HepG2 (cell line): ENCODE measurements around the gene LIM2. TPM values are rescaled to one million over a fixed set of nuclear protein-coding genes. Genes with fewer than 3 reads are reported as not detected.
A peak's percentile ranks its signal among the peaks of the same experiment; 100 is the strongest.

Experiments
- DMAP1 ChIP-seq: IDR thresholded peaks from 2 replicates; pipeline ENCODE4 v1.6.1; 2016
- HNRNPH1 ChIP-seq: fragments of 200-400 bp; formaldehyde crosslinking; optimal IDR thresholded peaks from 2 replicates; pipeline ENCODE3; 2017; ENCODE audit warnings: mild to moderate bottlenecking, low read depth, low read length
- IRX3 ChIP-seq: sonication (generic); formaldehyde crosslinking; IDR thresholded peaks from 2 replicates; pipeline ENCODE4 v1.8.1; 2023; ENCODE audit warnings: mild to moderate bottlenecking, low read depth, missing genetic modification reagents, borderline replicate concordance
- KDM1A ChIP-seq: IDR thresholded peaks from 2 replicates; pipeline ENCODE4 v1.6.1; 2016; ENCODE audit warnings: missing compliant biosample characterization
- NFIB ChIP-seq: sonication (generic); formaldehyde crosslinking; IDR thresholded peaks from 2 replicates; pipeline ENCODE4 v1.9.0; 2021; ENCODE audit warnings: missing genetic modification reagents, mild to moderate bottlenecking, borderline replicate concordance
- POLR2G ChIP-seq: fragments of 200-400 bp; formaldehyde crosslinking; IDR thresholded peaks from 2 replicates; pipeline ENCODE4 v1.6.1; 2018; ENCODE audit warnings: mild to moderate bottlenecking, low read depth, low read length, moderate library complexity
- RBM22 ChIP-seq: fragments of 200-400 bp; formaldehyde crosslinking; optimal IDR thresholded peaks from 2 replicates; pipeline ENCODE3; 2017; ENCODE audit warnings: mild to moderate bottlenecking, low read length, moderate library complexity
- TCF12 ChIP-seq, 2 experiments: fragments of 450-650 bp in 1 of 2; sonication (generic) in 1 of 2; formaldehyde crosslinking in 1 of 2; IDR thresholded peaks; 2 replicates each; pipeline versions ENCODE4 v1.6.1 to v1.8.0; 2017 to 2022; ENCODE audit warnings: antibody characterized with exemption in 1 of 2, mild to moderate bottlenecking in 1 of 2, missing genetic modification reagents in 1 of 2, moderate library complexity in 1 of 2
- ZFP36 ChIP-seq: fragments of 150-350 bp; IDR thresholded peaks from 2 replicates; pipeline ENCODE4 v1.6.1; 2018; ENCODE audit warnings: borderline replicate concordance, low read length, low read depth; ENCODE audit not compliant: partially characterized antibody
- ZNF605 ChIP-seq: sonication (generic); formaldehyde crosslinking; IDR thresholded peaks from 2 replicates; pipeline ENCODE4 v1.8.0; 2022; ENCODE audit warnings: mild to moderate bottlenecking, missing genetic modification reagents
- ZNF629 ChIP-seq: sonication (generic); formaldehyde crosslinking; conservative IDR thresholded peaks from 2 replicates; pipeline ENCODE4 v1.5.0; 2020; ENCODE audit warnings: missing genetic modification reagents
- ZNF652 ChIP-seq: IDR thresholded peaks from 2 replicates; pipeline ENCODE4 v1.6.1; 2016; ENCODE audit warnings: low read depth, borderline replicate concordance
- ZNF766 ChIP-seq: sonication (generic); formaldehyde crosslinking; IDR thresholded peaks from 2 replicates; pipeline ENCODE4 v1.5.0; 2020; ENCODE audit warnings: missing genetic modification reagents, borderline replicate concordance
- ZNF768 ChIP-seq: sonication (generic); formaldehyde crosslinking; IDR thresholded peaks from 2 replicates; pipeline ENCODE4 v1.4.0; 2020; ENCODE audit warnings: missing genetic modification reagents
- ZNF780A ChIP-seq: sonication (generic); formaldehyde crosslinking; IDR thresholded peaks from 2 replicates; pipeline ENCODE4 v1.8.0; 2022; ENCODE audit warnings: mild to moderate bottlenecking, missing genetic modification reagents, moderate library complexity
- polyA plus RNA-seq, 8 experiments: library from polyadenylated mRNA; depleted of rRNA in 3 of 8; stranded (reverse) in 7 of 8; unstranded in 1 of 8; fragments of >200 nt; fragmentation: Illumina TruSeq in 4 of 8; extraction: Trizol in 4 of 8; gene quantifications; 2 replicates each; pipeline versions ENCODE4 v1.2.1 to v1.2.3, GENCODE V29; 2011 to 2016; ENCODE audit warnings: low read depth in 4 of 8, missing spikeins in 1 of 8, mixed read lengths in 1 of 8; ENCODE audit not compliant: insufficient read depth in 1 of 8
- total RNA-seq, 5 experiments: library from RNA; depleted of rRNA; stranded (reverse); fragments of >200 nt; fragmentation: Illumina TruSeq; extraction: Trizol; gene quantifications; 2 replicates each; pipeline ENCODE4 v1.2.3, GENCODE V29; 2016; ENCODE audit warnings: low read depth in 1 of 5
- TF ChIP-seq, protein P1 (sequence below): sonication (generic); formaldehyde crosslinking; IDR thresholded peaks from 2 replicates; pipeline ENCODE4 v1.8.1; 2023; ENCODE audit warnings: mild to moderate bottlenecking, missing genetic modification reagents, borderline replicate concordance
- TF ChIP-seq, protein P2 (sequence below): sonication (generic); formaldehyde crosslinking; IDR thresholded peaks from 2 replicates; pipeline ENCODE4 v1.4.0; 2020; ENCODE audit warnings: missing genetic modification reagents, mild to moderate bottlenecking, borderline replicate concordance
- TF ChIP-seq, protein P3 (sequence below): sonication (generic); formaldehyde crosslinking; IDR thresholded peaks from 2 replicates; pipeline ENCODE4 v1.4.0; 2020; ENCODE audit warnings: missing genetic modification reagents

The LIM2 gene
- total and polyA plus RNA-seq, 2 of the 13 experiments (the other 11 are each of a cell fraction or from before 2014, with no cell fraction given) = 1.3 TPM; not detected in 1

DNA sequence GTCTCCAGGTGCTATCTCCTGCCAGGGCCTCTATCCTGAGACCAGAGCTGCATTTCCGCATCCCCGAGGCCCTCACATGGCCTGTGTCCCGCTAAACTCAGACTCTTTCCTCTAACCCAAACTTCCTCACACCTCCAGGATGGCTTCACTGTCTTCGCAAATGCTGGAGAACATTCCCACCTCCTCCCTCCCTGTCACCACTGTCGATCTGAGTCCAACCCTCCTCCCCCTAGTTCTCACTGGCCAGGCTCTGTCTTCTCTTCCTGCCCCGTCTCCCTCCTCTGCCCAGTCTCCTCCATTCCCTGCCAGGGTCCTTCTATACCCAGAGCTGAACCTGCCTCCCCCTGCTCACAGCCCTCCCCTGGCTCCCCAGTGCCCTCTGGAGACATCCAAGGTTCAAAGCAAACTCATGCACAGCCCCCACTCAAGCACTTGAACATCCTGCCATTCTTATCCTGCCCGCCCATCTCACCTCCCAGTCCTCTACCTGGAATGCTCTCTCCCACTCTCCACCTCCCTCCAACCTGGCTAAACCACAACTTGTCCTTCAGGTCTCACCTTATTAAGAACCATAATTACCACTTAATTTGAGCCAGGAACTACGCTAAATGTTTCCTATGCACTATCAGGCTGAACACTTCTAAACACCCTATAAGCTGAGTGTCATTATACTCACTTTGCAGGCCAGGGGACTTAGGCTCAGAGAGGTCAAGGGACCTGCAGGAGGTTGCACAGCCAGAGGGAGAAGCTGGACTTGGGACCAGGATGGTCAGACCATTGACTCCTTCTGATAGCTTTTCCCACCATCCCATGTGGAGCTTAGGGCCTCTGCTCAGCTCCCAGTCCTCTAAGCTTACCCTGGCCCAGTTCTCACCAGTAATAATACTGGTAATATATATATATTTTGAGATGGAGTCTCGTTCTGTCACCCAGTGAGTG lies 44.9 kb downstream of the LIM2 start (continued):
- TF ChIP-seq ZNF629 (CRISPR knock-in tag) = no peak
- TF ChIP-seq, protein P1, sequence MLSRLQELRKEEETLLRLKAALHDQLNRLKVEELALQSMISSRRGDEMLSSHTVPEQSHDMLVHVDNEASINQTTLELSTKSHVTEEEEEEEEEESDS (CRISPR knock-in tag) = no peak
- no peak for TF ChIP-seq TCF12 (IDR thresholded peaks at IDR 0.05)
- no peak for TF ChIP-seq TCF12 (CRISPR knock-in tag; IDR thresholded peaks at IDR 0.05)
- TF ChIP-seq IRX3 (CRISPR knock-in tag) = no peak
- peak; percentile 64 for TF ChIP-seq POLR2G
- TF ChIP-seq HNRNPH1 = peak; percentile 97
- TF ChIP-seq RBM22 = peak; percentile 76
- TF ChIP-seq ZNF605 (CRISPR knock-in tag) = 0 out of 2 replicates have a peak, but pooled peaks have one; percentile 46
- TF ChIP-seq DMAP1 (CRISPR knock-in tag) = no peak
- TF ChIP-seq, protein P2, sequence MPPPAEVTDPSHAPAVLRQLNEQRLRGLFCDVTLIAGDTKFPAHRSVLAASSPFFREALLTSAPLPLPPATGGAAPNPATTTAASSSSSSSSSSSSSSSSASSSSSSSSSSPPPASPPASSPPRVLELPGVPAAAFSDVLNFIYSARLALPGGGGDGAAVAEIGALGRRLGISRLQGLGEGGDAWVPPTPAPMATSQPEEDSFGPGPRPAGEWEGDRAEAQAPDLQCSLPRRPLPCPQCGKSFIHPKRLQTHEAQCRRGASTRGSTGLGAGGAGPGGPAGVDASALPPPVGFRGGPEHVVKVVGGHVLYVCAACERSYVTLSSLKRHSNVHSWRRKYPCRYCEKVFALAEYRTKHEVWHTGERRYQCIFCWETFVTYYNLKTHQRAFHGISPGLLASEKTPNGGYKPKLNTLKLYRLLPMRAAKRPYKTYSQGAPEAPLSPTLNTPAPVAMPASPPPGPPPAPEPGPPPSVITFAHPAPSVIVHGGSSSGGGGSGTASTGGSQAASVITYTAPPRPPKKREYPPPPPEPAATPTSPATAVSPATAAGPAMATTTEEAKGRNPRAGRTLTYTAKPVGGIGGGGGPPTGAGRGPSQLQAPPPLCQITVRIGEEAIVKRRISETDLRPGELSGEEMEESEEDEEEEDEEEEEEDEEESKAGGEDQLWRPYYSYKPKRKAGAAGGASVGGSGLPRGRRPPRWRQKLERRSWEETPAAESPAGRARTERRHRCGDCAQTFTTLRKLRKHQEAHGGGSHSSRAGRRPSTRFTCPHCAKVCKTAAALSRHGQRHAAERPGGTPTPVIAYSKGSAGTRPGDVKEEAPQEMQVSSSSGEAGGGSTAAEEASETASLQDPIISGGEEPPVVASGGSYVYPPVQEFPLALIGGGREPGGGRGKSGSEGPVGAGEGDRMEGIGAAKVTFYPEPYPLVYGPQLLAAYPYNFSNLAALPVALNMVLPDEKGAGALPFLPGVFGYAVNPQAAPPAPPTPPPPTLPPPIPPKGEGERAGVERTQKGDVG (CRISPR knock-in tag) = no peak
- TF ChIP-seq ZFP36 = peak; percentile 75
- no peak for TF ChIP-seq ZNF652 (CRISPR knock-in tag)
- TF ChIP-seq ZNF780A (CRISPR knock-in tag) = no peak
- TF ChIP-seq ZNF766 = no peak
- TF ChIP-seq NFIB (CRISPR knock-in tag) = no peak
- TF ChIP-seq KDM1A (CRISPR knock-in tag) = peak; percentile 87; the same call in 1 of the 2 replicates
- TF ChIP-seq, protein P3, sequence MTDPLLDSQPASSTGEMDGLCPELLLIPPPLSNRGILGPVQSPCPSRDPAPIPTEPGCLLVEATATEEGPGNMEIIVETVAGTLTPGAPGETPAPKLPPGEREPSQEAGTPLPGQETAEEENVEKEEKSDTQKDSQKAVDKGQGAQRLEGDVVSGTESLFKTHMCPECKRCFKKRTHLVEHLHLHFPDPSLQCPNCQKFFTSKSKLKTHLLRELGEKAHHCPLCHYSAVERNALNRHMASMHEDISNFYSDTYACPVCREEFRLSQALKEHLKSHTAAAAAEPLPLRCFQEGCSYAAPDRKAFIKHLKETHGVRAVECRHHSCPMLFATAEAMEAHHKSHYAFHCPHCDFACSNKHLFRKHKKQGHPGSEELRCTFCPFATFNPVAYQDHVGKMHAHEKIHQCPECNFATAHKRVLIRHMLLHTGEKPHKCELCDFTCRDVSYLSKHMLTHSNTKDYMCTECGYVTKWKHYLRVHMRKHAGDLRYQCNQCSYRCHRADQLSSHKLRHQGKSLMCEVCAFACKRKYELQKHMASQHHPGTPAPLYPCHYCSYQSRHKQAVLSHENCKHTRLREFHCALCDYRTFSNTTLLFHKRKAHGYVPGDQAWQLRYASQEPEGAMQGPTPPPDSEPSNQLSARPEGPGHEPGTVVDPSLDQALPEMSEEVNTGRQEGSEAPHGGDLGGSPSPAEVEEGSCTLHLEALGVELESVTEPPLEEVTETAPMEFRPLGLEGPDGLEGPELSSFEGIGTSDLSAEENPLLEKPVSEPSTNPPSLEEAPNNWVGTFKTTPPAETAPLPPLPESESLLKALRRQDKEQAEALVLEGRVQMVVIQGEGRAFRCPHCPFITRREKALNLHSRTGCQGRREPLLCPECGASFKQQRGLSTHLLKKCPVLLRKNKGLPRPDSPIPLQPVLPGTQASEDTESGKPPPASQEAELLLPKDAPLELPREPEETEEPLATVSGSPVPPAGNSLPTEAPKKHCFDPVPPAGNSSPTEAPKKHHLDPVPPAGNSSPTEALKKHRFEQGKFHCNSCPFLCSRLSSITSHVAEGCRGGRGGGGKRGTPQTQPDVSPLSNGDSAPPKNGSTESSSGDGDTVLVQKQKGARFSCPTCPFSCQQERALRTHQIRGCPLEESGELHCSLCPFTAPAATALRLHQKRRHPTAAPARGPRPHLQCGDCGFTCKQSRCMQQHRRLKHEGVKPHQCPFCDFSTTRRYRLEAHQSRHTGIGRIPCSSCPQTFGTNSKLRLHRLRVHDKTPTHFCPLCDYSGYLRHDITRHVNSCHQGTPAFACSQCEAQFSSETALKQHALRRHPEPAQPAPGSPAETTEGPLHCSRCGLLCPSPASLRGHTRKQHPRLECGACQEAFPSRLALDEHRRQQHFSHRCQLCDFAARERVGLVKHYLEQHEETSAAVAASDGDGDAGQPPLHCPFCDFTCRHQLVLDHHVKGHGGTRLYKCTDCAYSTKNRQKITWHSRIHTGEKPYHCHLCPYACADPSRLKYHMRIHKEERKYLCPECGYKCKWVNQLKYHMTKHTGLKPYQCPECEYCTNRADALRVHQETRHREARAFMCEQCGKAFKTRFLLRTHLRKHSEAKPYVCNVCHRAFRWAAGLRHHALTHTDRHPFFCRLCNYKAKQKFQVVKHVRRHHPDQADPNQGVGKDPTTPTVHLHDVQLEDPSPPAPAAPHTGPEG = no peak
- TF ChIP-seq ZNF768 (CRISPR knock-in tag) = peak; percentile 99
